Osteocyte (in vitro differentiated cells): Measurements from ENCODE around the gene CRTC1. TPM values are rescaled to one million over a fixed set of nuclear protein-coding genes. Genes with fewer than 3 reads are reported as not detected.

Source experiments
- DNase-seq: peaks from one replicate; pipeline ENCODE4 v3.0.0; 2021; ENCODE audit warnings: mixed read lengths; ENCODE audit not compliant: unreplicated experiment; ENCODE audit errors: extremely low spot score
- H3K27ac Mint-ChIP-seq: one replicate; pipeline ENCODE4 v1.8.0; 2021; ENCODE audit warnings: mild to moderate bottlenecking, mixed read lengths; ENCODE audit not compliant: unreplicated experiment
- H3K27me3 Mint-ChIP-seq: one replicate; pipeline ENCODE4 v1.8.0; 2021; ENCODE audit warnings: mixed read lengths; ENCODE audit not compliant: unreplicated experiment
- H3K36me3 Mint-ChIP-seq: one replicate; pipeline ENCODE4 v1.8.0; 2021; ENCODE audit warnings: mixed read lengths; ENCODE audit not compliant: unreplicated experiment
- H3K4me1 Mint-ChIP-seq: one replicate; pipeline ENCODE4 v1.8.0; 2021; ENCODE audit warnings: mixed read lengths; ENCODE audit not compliant: unreplicated experiment
- H3K4me3 Mint-ChIP-seq: one replicate; pipeline ENCODE4 v1.8.0; 2021; ENCODE audit warnings: mild to moderate bottlenecking, moderate library complexity, mixed read lengths; ENCODE audit not compliant: unreplicated experiment
- H3K9me3 Mint-ChIP-seq: one replicate; pipeline ENCODE4 v1.8.0; 2021; ENCODE audit warnings: mixed read lengths; ENCODE audit not compliant: unreplicated experiment
- total RNA-seq: library from RNA; stranded (reverse); gene quantifications from 2 replicates; pipeline ENCODE4 v1.2.1, GENCODE V29; 2021
- TF ChIP-seq, protein P1 (sequence below): fragments of 200-600 bp; sonication (generic); IDR thresholded peaks from 2 replicates; pipeline ENCODE4 v1.5.0; 2021; ENCODE audit warnings: antibody characterized with exemption, mild to moderate bottlenecking, moderate library complexity

The CRTC1 gene
- total RNA-seq, 1 donor from 2014 or later = 25.7 TPM

DNA sequence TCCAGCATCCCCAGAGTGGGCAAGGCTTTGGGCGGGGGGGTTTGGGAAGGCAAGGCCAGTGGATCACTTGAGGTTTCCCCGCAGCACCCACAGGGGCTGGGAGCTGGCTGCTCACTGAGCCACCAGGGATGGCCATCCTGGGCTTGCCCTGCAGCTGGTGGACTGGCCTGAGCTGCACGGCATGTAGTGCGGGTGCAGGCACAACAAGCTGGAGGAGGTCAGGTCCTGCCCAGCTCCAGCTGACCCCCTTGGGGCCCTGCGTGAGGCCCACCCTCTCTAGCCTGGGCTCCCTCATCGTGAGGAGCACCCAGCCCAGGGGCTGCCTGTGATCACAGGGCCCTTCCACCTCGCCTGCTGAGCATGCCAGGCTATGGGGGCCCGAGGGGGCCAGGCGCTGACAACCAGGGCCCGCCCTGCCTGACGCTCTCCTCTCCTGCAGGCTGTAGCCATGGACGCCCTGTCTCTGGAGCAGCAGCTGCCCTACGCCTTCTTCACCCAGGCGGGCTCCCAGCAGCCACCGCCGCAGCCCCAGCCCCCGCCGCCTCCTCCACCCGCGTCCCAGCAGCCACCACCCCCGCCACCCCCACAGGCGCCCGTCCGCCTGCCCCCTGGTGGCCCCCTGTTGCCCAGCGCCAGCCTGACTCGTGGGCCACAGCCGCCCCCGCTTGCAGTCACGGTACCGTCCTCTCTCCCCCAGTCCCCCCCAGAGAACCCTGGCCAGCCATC lies 84.7 kb downstream of the CRTC1 start:
- peaks cover 3% of the 10 kb centered on the region for H3K4me1 Mint-ChIP-seq
- no peaks in the 10 kb centered on the region for H3K27me3 Mint-ChIP-seq
- no peak overlapping the region for H3K27ac Mint-ChIP-seq
- DNase-seq = no peak
- TF ChIP-seq, protein P1, sequence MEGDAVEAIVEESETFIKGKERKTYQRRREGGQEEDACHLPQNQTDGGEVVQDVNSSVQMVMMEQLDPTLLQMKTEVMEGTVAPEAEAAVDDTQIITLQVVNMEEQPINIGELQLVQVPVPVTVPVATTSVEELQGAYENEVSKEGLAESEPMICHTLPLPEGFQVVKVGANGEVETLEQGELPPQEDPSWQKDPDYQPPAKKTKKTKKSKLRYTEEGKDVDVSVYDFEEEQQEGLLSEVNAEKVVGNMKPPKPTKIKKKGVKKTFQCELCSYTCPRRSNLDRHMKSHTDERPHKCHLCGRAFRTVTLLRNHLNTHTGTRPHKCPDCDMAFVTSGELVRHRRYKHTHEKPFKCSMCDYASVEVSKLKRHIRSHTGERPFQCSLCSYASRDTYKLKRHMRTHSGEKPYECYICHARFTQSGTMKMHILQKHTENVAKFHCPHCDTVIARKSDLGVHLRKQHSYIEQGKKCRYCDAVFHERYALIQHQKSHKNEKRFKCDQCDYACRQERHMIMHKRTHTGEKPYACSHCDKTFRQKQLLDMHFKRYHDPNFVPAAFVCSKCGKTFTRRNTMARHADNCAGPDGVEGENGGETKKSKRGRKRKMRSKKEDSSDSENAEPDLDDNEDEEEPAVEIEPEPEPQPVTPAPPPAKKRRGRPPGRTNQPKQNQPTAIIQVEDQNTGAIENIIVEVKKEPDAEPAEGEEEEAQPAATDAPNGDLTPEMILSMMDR = no peak
- H3K9me3 Mint-ChIP-seq = no peaks in the 10 kb centered on the region
- H3K4me3 Mint-ChIP-seq = no peak overlapping the region
- peaks cover 3% of the 10 kb centered on the region for H3K36me3 Mint-ChIP-seq

DNA sequence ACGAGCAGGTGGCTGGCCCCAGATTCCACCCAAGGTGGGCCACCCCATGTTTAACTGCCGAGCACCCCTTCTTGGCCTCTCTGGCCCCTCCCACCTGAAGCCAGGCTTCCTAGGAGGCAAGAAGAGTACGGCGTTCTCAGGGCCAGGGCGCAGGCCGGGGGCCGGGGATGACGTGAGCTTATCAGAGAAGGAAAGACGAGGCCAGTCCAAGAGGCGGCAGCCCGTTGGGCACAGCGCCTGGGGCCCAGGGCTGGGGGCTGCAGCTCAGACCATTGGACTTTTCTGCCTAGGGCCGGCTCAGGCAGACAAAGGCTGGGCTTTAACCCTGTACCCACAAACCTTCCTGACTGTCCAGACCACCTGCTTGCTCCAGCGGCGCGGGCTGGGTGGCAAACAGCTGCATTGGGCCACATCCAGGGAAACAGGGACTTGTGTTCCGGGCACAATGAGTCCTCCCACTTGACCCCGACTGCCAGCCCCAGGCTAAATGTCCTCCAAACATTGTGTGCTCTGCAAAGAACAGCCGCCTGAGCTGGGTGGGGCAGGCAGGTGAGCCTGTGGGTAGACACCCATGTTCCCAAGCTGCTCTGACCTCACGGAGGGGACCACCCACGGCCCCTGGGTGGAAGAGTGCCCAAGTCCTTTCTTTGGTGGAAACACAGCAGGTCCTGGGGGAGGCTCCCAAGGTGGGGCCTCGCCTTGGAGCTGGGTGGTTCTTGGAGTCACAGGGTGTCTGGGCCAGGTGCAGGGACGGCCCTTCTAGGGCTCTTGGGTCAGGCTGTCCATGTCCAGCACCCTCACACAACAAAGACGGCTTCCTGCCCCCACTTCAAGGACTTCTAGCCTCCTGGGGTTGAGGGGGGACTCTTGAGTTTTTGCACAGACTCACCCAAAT lies 85.8 kb downstream of the CRTC1 start:
- peaks cover 3% of the 10 kb centered on the region for H3K36me3 Mint-ChIP-seq
- peaks cover under 1% of the 10 kb centered on the region for H3K4me1 Mint-ChIP-seq
- H3K4me3 Mint-ChIP-seq = no peak overlapping the region
- TF ChIP-seq, protein P1 = no peak
- no peak for DNase-seq
- no peaks in the 10 kb centered on the region for H3K27me3 Mint-ChIP-seq
- H3K9me3 Mint-ChIP-seq = no peaks in the 10 kb centered on the region
- H3K27ac Mint-ChIP-seq = no peak overlapping the region

DNA sequence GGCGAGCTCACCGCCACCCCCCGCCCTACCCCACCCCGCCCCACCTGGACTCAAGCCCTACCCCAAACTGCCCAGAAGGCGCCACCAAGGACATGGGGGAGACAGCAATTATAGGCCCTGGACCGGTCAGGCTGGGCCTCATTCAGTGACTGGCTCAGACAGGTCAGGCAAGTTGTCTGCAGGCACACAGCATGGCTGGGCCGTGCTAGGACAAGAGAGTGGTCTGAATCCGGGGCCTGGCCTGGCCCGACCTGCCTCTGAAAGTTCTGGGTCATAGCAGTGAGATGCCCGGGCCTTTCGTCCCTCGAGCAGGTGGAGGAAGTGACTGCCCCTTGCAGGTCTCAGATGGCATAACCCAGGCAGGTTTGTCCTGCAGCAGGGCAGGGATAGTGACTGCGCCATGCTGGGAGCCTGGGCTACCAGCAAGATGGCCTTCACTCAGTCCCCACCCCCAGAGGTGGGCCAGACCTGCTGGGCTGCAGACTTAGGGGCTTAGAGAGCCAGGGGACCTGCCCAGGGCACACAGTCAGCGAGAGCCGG lies 86.6 kb downstream of the CRTC1 start:
- peaks cover 3% of the 10 kb centered on the region for H3K36me3 Mint-ChIP-seq
- H3K9me3 Mint-ChIP-seq = no peaks in the 10 kb centered on the region
- H3K27me3 Mint-ChIP-seq = no peaks in the 10 kb centered on the region
- no peaks in the 10 kb centered on the region for H3K4me1 Mint-ChIP-seq
- H3K27ac Mint-ChIP-seq = no peak overlapping the region
- H3K4me3 Mint-ChIP-seq = no peak overlapping the region
- TF ChIP-seq, protein P1 = no peak
- no peak for DNase-seq

DNA sequence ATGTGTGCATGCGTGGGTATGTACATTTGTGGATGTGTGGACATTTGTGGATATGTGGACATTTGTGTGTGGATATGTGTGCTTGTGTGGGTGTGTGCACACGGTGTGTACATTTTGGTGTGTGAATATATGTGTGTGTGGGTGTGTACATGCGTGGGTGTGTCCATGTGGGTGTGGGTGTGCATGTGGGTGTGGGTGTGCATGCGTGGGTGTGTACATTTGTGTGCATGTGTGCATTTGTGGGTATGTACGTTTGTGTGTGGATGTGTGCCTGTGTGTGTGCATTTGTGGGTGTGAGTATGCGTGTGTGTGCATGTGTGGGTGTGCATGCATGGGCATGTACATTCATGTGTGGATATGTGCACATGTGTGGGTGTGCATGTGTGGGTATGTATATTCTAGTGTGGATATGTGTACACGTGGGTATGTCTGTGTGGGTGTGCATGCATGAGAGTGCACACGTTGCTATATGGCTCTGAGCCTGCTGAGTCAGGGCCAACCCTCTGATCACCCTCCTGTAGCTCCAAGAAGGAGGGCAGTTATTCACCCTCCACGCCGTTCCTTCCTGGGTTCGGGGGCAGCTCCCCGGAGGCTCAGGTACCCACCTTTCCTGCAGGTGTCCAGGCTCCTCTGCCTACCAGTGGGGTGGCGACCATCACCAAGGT lies 87.3 kb downstream of the CRTC1 start:
- Mint-ChIP-seq H3K27ac (no peak overlapping the region), H3K9me3 (no peaks in the 10 kb centered on the region), H3K4me1 (no peaks in the 10 kb centered on the region), H3K27me3 (no peaks in the 10 kb centered on the region), H3K36me3 (peaks cover 3% of the 10 kb centered on the region), H3K4me3 (no peak overlapping the region)
- TF ChIP-seq, protein P1 = no peak
- DNase-seq = no peak
